Dedifferentiated amniotic fluid mesenchymal stem cell (primary cell): Measurements from ENCODE around the gene PRKCA.
"Not testable (repeated sequence)": the region's sequence is repeated elsewhere in the genome, so short reads cannot be mapped to it uniquely, and the experiment has no call there.

Experiments used
- DNase-seq: peaks from one replicate; pipeline ENCODE4 v3.0.0-alpha.2; 2016; ENCODE audit errors: extremely low spot score

The PRKCA gene

GRCh38 chr17:66684261-66684660 lies 381.8 kb downstream of the PRKCA start:
- no peak for DNase-seq

- DNase-seq: no peak
Measured at GRCh38 chr17:66684731-66685130, 382.3 kb downstream of the PRKCA start.

- no peak for DNase-seq
Measured at GRCh38 chr17:66686601-66687000, 384.2 kb downstream of the PRKCA start.

GRCh38 chr17:66687570-66688284 lies 385.3 kb downstream of the PRKCA start:
- no peak for DNase-seq

- DNase-seq: no peak
Measured at GRCh38 chr17:66689221-66689620, 386.8 kb downstream of the PRKCA start.

- DNase-seq: no peak
Measured at GRCh38 chr17:66690166-66690565, 387.8 kb downstream of the PRKCA start.

GRCh38 chr17:66691644-66692420 lies 389.4 kb downstream of the PRKCA start:
- DNase-seq: no peak

- DNase-seq: no peak
Measured at GRCh38 chr17:66692421-66692690, 389.9 kb downstream of the PRKCA start.

GRCh38 chr17:66695098-66695497 lies 392.7 kb downstream of the PRKCA start:
- no peak for DNase-seq

GRCh38 chr17:66698270-66698669 lies 395.9 kb downstream of the PRKCA start:
- no peak for DNase-seq

- DNase-seq: no peak
Measured at GRCh38 chr17:66701462-66701861, 399.0 kb downstream of the PRKCA start.

GRCh38 chr17:66702106-66702936 lies 399.9 kb downstream of the PRKCA start:
- DNase-seq: no peak

- no peak for DNase-seq
Measured at GRCh38 chr17:66704858-66705520, 402.6 kb downstream of the PRKCA start.

- DNase-seq: no peak
Measured at GRCh38 chr17:66706851-66707450, 404.5 kb downstream of the PRKCA start.

- no peak for DNase-seq
Measured at GRCh38 chr17:66711401-66711800, 409.0 kb downstream of the PRKCA start.

- DNase-seq: no peak
Measured at GRCh38 chr17:66711881-66712321, 409.5 kb downstream of the PRKCA start.

- DNase-seq: no peak
Measured at GRCh38 chr17:66712453-66712852, 410.0 kb downstream of the PRKCA start.

GRCh38 chr17:66713021-66713532 lies 410.7 kb downstream of the PRKCA start:
- DNase-seq: not testable (repeated sequence)

GRCh38 chr17:66713533-66714042 lies 411.2 kb downstream of the PRKCA start:
- DNase-seq: no peak

- DNase-seq: no peak
Measured at GRCh38 chr17:66714046-66715023, 411.9 kb downstream of the PRKCA start.
